Endodermal cell (in vitro differentiated cells): ENCODE results near the gene ATP6V1G3. TPM values are rescaled to one million over a fixed set of nuclear protein-coding genes. Genes with fewer than 3 reads are reported as not detected.
"Not testable (repeated sequence)": the region's sequence is repeated elsewhere in the genome, so short reads cannot be mapped to it uniquely, and the experiment has no call there.

Experiments used
- DNase-seq: peaks from one replicate; pipeline ENCODE4 v3.0.0-alpha.2; 2017
- H3K27ac ChIP-seq: 2 replicates; pipeline ENCODE4 v1.5.1; 2013; ENCODE audit warnings: mild to moderate bottlenecking, low read depth, low read length, moderate library complexity
- H3K27me3 ChIP-seq: 2 replicates; pipeline ENCODE4 v1.6.1; 2013; ENCODE audit warnings: mild to moderate bottlenecking, low read length, moderate library complexity; ENCODE audit not compliant: insufficient read depth, control insufficient read depth, poor library complexity, severe bottlenecking
- H3K36me3 ChIP-seq: 2 replicates; pipeline ENCODE4 v1.7.0; 2013; ENCODE audit warnings: mild to moderate bottlenecking, low read length, moderate library complexity; ENCODE audit not compliant: control insufficient read depth, insufficient read depth
- H3K4me1 ChIP-seq: one replicate; pipeline ENCODE4 v1.7.0; 2013; ENCODE audit warnings: low read length; ENCODE audit not compliant: control insufficient read depth, insufficient read depth
- H3K4me3 ChIP-seq: 2 replicates; pipeline ENCODE4 v1.5.1; 2013; ENCODE audit warnings: mild to moderate bottlenecking, low read length, moderate library complexity
- H3K9ac ChIP-seq: 2 replicates; pipeline ENCODE4 v1.6.1; 2013; ENCODE audit warnings: mild to moderate bottlenecking, low read length, moderate library complexity; ENCODE audit not compliant: poor library complexity, severe bottlenecking; ENCODE audit errors: extremely low read depth
- H3K9me3 ChIP-seq: 2 replicates; pipeline ENCODE4 v1.6.1; 2013; ENCODE audit warnings: mild to moderate bottlenecking, low read length, moderate library complexity; ENCODE audit not compliant: control insufficient read depth
- H3K27ac Mint-ChIP-seq: 2 replicates; pipeline ENCODE4 v1.8.0; 2020; ENCODE audit warnings: mixed read lengths
- H3K27me3 Mint-ChIP-seq: 2 replicates; pipeline ENCODE4 v1.8.0; 2021; ENCODE audit warnings: mild to moderate bottlenecking, mixed read lengths; ENCODE audit not compliant: insufficient read depth
- H3K36me3 Mint-ChIP-seq: 2 replicates; pipeline ENCODE4 v1.8.0; 2020; ENCODE audit warnings: low read depth, mixed read lengths
- H3K4me1 Mint-ChIP-seq: 2 replicates; pipeline ENCODE4 v1.8.0; 2020; ENCODE audit warnings: mixed read lengths
- H3K4me3 Mint-ChIP-seq: 2 replicates; pipeline ENCODE4 v1.8.0; 2020; ENCODE audit warnings: mild to moderate bottlenecking, moderate library complexity, mixed read lengths
- H3K9me3 Mint-ChIP-seq: 2 replicates; pipeline ENCODE4 v1.8.0; 2020; ENCODE audit warnings: mild to moderate bottlenecking, mixed read lengths
- WGBS, 2 experiments: methylation state at CpG; one replicate each; pipeline versions ENCODE4 v1.1.5 to v1.1.7; 2013; ENCODE audit warnings: missing lambda C conversion rate in 2 of 2, mixed read lengths in 1 of 2; ENCODE audit not compliant: insufficient coverage in 1 of 2, insufficient read length in 1 of 2; 5-methylcytosine and 5-hydroxymethylcytosine counted together
- total RNA-seq, 2 donors: library from RNA; stranded (reverse); fragmentation: NEBNext Ultra II Directional in 1 of 2; extraction: Animal tissue kit (Norgen Biotek cat#: 25700) in 1 of 2; gene quantifications; 2 replicates in 1 of 2; 3 replicates in 1 of 2; pipeline ENCODE4 v1.2.1, GENCODE V29; 2021
- TF ChIP-seq, protein P1 (sequence below): fragments of 200-600 bp; sonication (generic); conservative IDR thresholded peaks from 2 replicates; pipeline ENCODE4 v1.5.0; 2021; ENCODE audit warnings: antibody characterized with exemption, mild to moderate bottlenecking

Gene ATP6V1G3
- total RNA-seq, 2 donors from 2014 or later: 0.62 to 1.5 TPM

DNA sequence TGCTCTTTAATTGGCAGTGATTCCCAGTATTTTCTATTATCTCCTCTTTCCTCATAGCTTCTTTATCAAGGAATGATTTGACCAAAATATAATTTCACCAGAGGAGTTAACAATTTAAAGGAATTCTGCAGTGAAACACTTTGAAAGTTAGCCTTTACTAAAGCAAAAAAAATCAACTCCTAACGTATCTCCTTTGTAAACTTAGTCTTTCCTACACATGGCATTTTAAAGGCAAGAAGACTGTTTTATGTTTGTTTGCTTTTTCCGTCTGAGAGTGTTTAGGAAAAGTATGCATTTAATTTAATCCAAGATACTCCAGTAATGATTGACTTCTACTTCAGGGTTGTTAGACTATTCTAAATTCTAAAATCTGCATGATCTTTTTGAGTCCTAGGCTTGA is 15.9 kb downstream of the ATP6V1G3 start:
- Mint-ChIP-seq H3K27me3 (no peaks in the 10 kb centered on the region), H3K9me3 (no peaks in the 10 kb centered on the region), H3K27ac (no peak overlapping the region), H3K4me3 (no peak overlapping the region), H3K36me3 (no peaks in the 10 kb centered on the region), H3K4me1 (peaks cover 29% of the 10 kb centered on the region)
- TF ChIP-seq, protein P1, sequence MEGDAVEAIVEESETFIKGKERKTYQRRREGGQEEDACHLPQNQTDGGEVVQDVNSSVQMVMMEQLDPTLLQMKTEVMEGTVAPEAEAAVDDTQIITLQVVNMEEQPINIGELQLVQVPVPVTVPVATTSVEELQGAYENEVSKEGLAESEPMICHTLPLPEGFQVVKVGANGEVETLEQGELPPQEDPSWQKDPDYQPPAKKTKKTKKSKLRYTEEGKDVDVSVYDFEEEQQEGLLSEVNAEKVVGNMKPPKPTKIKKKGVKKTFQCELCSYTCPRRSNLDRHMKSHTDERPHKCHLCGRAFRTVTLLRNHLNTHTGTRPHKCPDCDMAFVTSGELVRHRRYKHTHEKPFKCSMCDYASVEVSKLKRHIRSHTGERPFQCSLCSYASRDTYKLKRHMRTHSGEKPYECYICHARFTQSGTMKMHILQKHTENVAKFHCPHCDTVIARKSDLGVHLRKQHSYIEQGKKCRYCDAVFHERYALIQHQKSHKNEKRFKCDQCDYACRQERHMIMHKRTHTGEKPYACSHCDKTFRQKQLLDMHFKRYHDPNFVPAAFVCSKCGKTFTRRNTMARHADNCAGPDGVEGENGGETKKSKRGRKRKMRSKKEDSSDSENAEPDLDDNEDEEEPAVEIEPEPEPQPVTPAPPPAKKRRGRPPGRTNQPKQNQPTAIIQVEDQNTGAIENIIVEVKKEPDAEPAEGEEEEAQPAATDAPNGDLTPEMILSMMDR: no peak
- no peaks in the 10 kb centered on the region for H3K9me3 ChIP-seq
- 96% methylated on average over 2 of the region's 2 CpGs; no CpG with 5 or more reads in 1 of the 2 experiments for WGBS, 2 experiments
- no peaks in the 10 kb centered on the region for H3K36me3 ChIP-seq
- H3K27me3 ChIP-seq: no peaks in the 10 kb centered on the region
- peaks cover 2% of the 10 kb centered on the region for H3K4me1 ChIP-seq
- no peak overlapping the region for H3K27ac ChIP-seq
- no peak overlapping the region for H3K9ac ChIP-seq
- H3K4me3 ChIP-seq: no peak overlapping the region
- DNase-seq: no peak

DNA sequence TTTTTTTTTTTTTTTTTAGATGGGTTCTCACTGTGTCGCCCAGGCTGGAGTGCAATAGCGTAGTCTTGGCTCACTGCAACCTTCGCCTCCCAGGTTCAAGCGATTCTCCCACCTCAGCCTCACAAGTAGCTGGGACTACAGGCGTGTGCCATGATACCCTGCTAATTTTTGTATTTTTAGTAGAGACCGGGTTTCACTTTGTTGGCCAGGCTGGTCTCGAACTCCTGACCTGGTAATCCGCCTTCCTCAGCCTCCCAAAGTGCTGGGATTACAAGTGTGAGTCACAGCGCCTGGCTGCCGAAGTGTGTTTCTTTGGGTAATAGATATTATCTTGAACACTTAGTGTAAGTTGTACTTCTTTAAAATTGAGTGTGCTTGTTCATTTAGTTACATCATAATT is 16.4 kb downstream of the ATP6V1G3 start:
- not testable (repeated sequence) for H3K9me3 ChIP-seq, DNase-seq, H3K9ac ChIP-seq, H3K4me3 Mint-ChIP-seq, H3K9me3 Mint-ChIP-seq, H3K27ac Mint-ChIP-seq, H3K27ac ChIP-seq, H3K27me3 ChIP-seq, H3K36me3 Mint-ChIP-seq, H3K4me3 ChIP-seq, H3K27me3 Mint-ChIP-seq, H3K36me3 ChIP-seq, H3K4me1 ChIP-seq
- WGBS, 2 experiments: 66 to 87% methylated on average over 6 to 10 of the region's 10 CpGs
- H3K4me1 Mint-ChIP-seq: peaks cover 31% of the 10 kb centered on the region

DNA sequence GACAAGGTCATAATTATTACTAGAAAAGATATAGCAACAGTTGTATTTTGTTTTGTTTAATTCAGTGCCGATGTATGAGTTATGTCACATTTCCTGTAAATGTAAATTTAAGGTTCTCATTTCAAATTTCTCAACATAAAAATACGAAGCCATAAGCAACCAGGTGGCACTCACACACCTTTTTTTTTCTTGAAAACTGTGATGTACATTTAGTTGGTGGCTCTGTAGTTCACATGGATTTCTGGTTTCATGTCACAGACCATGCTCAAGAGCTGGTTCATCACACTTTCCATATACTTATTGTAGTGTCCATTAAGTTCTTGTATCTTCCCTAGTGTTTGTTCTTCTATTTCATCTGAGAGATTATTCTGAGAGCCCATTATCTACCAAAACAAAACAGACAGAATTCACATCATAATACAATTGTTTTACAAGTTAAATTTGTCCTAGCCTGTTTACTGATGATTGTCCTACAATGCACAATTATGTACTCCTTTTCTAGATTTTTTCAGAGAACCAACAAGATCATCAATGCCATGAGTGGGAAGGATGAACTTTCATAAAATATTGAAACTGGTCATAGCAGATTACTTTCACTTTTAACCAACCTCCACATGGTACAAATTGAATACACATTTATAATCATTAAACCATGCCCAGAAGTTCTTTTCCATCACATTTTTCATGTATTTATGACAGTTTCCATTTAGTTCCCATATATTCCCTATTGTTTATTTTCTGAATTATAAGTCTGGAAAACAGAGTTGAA is 17.1 kb downstream of the ATP6V1G3 start:
- Mint-ChIP-seq H3K27me3 (no peaks in the 10 kb centered on the region), H3K36me3 (no peaks in the 10 kb centered on the region), H3K4me3 (no peak overlapping the region), H3K27ac (no peak overlapping the region), H3K9me3 (no peaks in the 10 kb centered on the region), H3K4me1 (peaks cover 35% of the 10 kb centered on the region)
- Histone ChIP-seq H3K4me3 (no peak overlapping the region), H3K27ac (no peak overlapping the region), H3K27me3 (no peaks in the 10 kb centered on the region), H3K36me3 (no peaks in the 10 kb centered on the region), H3K9ac (no peak overlapping the region), H3K9me3 (no peaks in the 10 kb centered on the region), H3K4me1 (no peaks in the 10 kb centered on the region)
- DNase-seq: no peak
- TF ChIP-seq, protein P1: no peak
- 100% methylated on average over 2 of the region's 2 CpGs; no CpG with 5 or more reads in 1 of the 2 experiments for WGBS, 2 experiments
